Caco-2 (cell line): ENCODE results near the gene ASB3. TPM values are rescaled to one million over a fixed set of nuclear protein-coding genes. Genes with fewer than 3 reads are reported as not detected.

ENCODE experiments used
- BruUV-seq: library from RNA; stranded (reverse); fragments of 400-500 nt; replicated peaks from 2 replicates; lab custom pipeline; 2021; lab: Mats Ljungman, UMichigan
- CTCF ChIA-PET: fragments of 300-600 bp; sonication (Branson Sonifier 250); formaldehyde crosslinking; loops from one replicate; lab custom pipeline; 2022; ENCODE audit warnings: antibody characterized with exemption; lab: Charles Lee
- POLR2A ChIA-PET: fragments of 300-600 bp; sonication (Branson Sonifier 250); formaldehyde crosslinking; loops from one replicate; lab custom pipeline; 2022; ENCODE audit warnings: antibody characterized with exemption; lab: Charles Lee
- DNase-seq, 2 experiments: peaks; one replicate each; pipeline versions ENCODE4 v3.0.0 to v3.0.0-alpha.2; 2020 to 2022
- H3K27me3 ChIP-seq: replicated peaks from 2 replicates; pipeline ENCODE4 v1.6.0; 2011; ENCODE audit warnings: low read length; ENCODE audit not compliant: control insufficient read depth, insufficient read depth
- H3K36me3 ChIP-seq: 2 replicates; pipeline ENCODE4 v1.5.1; 2011; ENCODE audit warnings: low read length; ENCODE audit not compliant: control insufficient read depth, insufficient read depth
- H3K4me1 ChIP-seq: fragments of 250-450 bp; sonication (Bioruptor Pico); 2 replicates; pipeline ENCODE4 v1.5.1; 2020; ENCODE audit warnings: mild to moderate bottlenecking
- H3K4me3 ChIP-seq: 2 replicates; pipeline ENCODE4 v1.5.1; 2011; ENCODE audit warnings: low read depth, mild to moderate bottlenecking, control low read depth, low read length
- H3K9me3 ChIP-seq: fragments of 250-450 bp; sonication (Bioruptor Pico); 2 replicates; pipeline ENCODE4 v1.5.1; 2020; ENCODE audit warnings: mild to moderate bottlenecking, moderate library complexity
- H3K27ac Mint-ChIP-seq: one replicate; pipeline ENCODE4 v1.8.0; 2022; ENCODE audit warnings: mixed read lengths; ENCODE audit not compliant: unreplicated experiment
- H3K27me3 Mint-ChIP-seq: one replicate; pipeline ENCODE4 v1.8.0; 2022; ENCODE audit warnings: mixed read lengths; ENCODE audit not compliant: insufficient read depth, unreplicated experiment
- H3K36me3 Mint-ChIP-seq: one replicate; pipeline ENCODE4 v1.8.0; 2022; ENCODE audit warnings: mild to moderate bottlenecking, mixed read lengths; ENCODE audit not compliant: insufficient read depth, unreplicated experiment
- H3K4me1 Mint-ChIP-seq: one replicate; pipeline ENCODE4 v1.8.0; 2022; ENCODE audit warnings: low read depth, mixed read lengths; ENCODE audit not compliant: unreplicated experiment
- H3K4me3 Mint-ChIP-seq: one replicate; pipeline ENCODE4 v1.8.0; 2022; ENCODE audit warnings: mild to moderate bottlenecking, moderate library complexity, mixed read lengths; ENCODE audit not compliant: unreplicated experiment
- H3K9me3 Mint-ChIP-seq: one replicate; pipeline ENCODE4 v1.8.0; 2022; ENCODE audit warnings: mixed read lengths; ENCODE audit not compliant: unreplicated experiment
- CTCF ChIP-seq, 2 experiments: fragments of 200-600 bp in 1 of 2; IDR thresholded peaks; 1 replicate in 1 of 2; 2 replicates in 1 of 2; pipeline versions ENCODE4 v1.5.1 to v1.8.0; 2011 to 2022; ENCODE audit warnings: antibody characterized with exemption in 1 of 2, control low read depth in 1 of 2, inconsistent platforms in 1 of 2, low read depth in 1 of 2, low read length in 1 of 2, mild to moderate bottlenecking in 1 of 2, moderate library complexity in 1 of 2; ENCODE audit not compliant: insufficient read depth in 1 of 2, severe bottlenecking in 1 of 2, unreplicated experiment in 1 of 2
- intact Hi-C: fragments of 100-400 bp; cut with micrococcal nuclease; formaldehyde crosslinking; loops from one replicate; pipeline ENCODE4 v1.10.0; 2022; ENCODE audit not compliant: unreplicated experiment
- total RNA-seq: library from RNA; stranded (reverse); gene quantifications from 2 replicates; pipeline ENCODE4 v1.2.3, GENCODE V29; 2022

The ASB3 gene
- total RNA-seq, 1 experiment from 2014 or later = 12.9 TPM

GRCh38 chr2:53818854-53819435 is 32.2 kb upstream of the ASB3 start:
- Mint-ChIP-seq H3K27me3 (no peaks in the 10 kb centered on the region), H3K4me1 (no peaks in the 10 kb centered on the region), H3K9me3 (no peaks in the 10 kb centered on the region), H3K4me3 (no peak overlapping the region), H3K27ac (no peak overlapping the region), H3K36me3 (peaks cover 37% of the 10 kb centered on the region)
- intact Hi-C loops = no loop called here
- ChIA-PET CTCF (no interaction called here), POLR2A (no interaction called here)
- BruUV-seq = no TSS peak
- no peak for TF ChIP-seq CTCF (IDR thresholded peaks at IDR 0.05; ENCODE audit: insufficient read depth in 1 of 2, low read depth in 1 of 2, low read length in 1 of 2, severe bottlenecking in 1 of 2, unreplicated experiment in 1 of 2)
- Histone ChIP-seq H3K36me3 (0 out of 2 replicates have a peak, but pooled peaks cover 1% of the 10 kb centered on the region), H3K4me3 (no peak overlapping the region), H3K4me1 (no peaks in the 10 kb centered on the region), H3K27me3 (no peaks in the 10 kb centered on the region), H3K9me3 (no peaks in the 10 kb centered on the region)
- no peak for DNase-seq

- Mint-ChIP-seq H3K4me3 (no peak overlapping the region), H3K36me3 (peaks cover 41% of the 10 kb centered on the region), H3K27me3 (no peaks in the 10 kb centered on the region), H3K27ac (no peak overlapping the region), H3K9me3 (no peaks in the 10 kb centered on the region), H3K4me1 (no peaks in the 10 kb centered on the region)
- DNase-seq = no peak
- Histone ChIP-seq H3K4me3 (no peak overlapping the region), H3K36me3 (no peaks in the 10 kb centered on the region), H3K4me1 (no peaks in the 10 kb centered on the region), H3K9me3 (no peaks in the 10 kb centered on the region), H3K27me3 (no peaks in the 10 kb centered on the region)
- ChIA-PET POLR2A (no interaction called here), CTCF (no interaction called here)
- TF ChIP-seq CTCF (IDR thresholded peaks at IDR 0.05; ENCODE audit: insufficient read depth in 1 of 2, low read depth in 1 of 2, low read length in 1 of 2, severe bottlenecking in 1 of 2, unreplicated experiment in 1 of 2) = no peak
- intact Hi-C loops = no loop called here
- no TSS peak for BruUV-seq
These were observed 26.4 kb upstream of the ASB3 start for GRCh38 chr2:53813151-53813550.

- CTCF ChIA-PET = no interaction called here
- no peaks in the 10 kb centered on the region; the same call in 1 of the 2 replicates for H3K36me3 ChIP-seq
These were observed 24.8 kb upstream of the ASB3 start for GRCh38 chr2:53811601-53812000.

More at GRCh38 chr2:53811601-53812000, 24.8 kb upstream of the ASB3 start:
- Mint-ChIP-seq H3K27ac (no peak overlapping the region), H3K27me3 (no peaks in the 10 kb centered on the region), H3K4me1 (no peaks in the 10 kb centered on the region), H3K9me3 (no peaks in the 10 kb centered on the region), H3K4me3 (no peak overlapping the region), H3K36me3 (peaks cover 35% of the 10 kb centered on the region)
- DNase-seq = no peak
- H3K4me3 ChIP-seq = no peak overlapping the region
- no peaks in the 10 kb centered on the region for H3K9me3 ChIP-seq
- intact Hi-C loops = no loop called here
- H3K27me3 ChIP-seq = no peaks in the 10 kb centered on the region
- BruUV-seq = no TSS peak
- POLR2A ChIA-PET = no interaction called here
- TF ChIP-seq CTCF (IDR thresholded peaks at IDR 0.05; ENCODE audit: insufficient read depth in 1 of 2, low read depth in 1 of 2, low read length in 1 of 2, severe bottlenecking in 1 of 2, unreplicated experiment in 1 of 2) = no peak
- no peaks in the 10 kb centered on the region for H3K4me1 ChIP-seq
